ENCODE data around the gene EFHD2.
"Not testable (repeated sequence)": the region's sequence is repeated elsewhere in the genome, so short reads cannot be mapped to it uniquely, and the experiment has no call there.

EFHD2 gene

GRCh38 chr1:15409388-15410222, at the start of gene EFHD2:
TSS of gene EFHD2 (plus strand) at chr1:15409888. CDS start at chr1:15409972, 84 bp downstream.
- DNase-seq, result peak; percentile 75 to 77
- TF ChIP-seq GATA1 (IDR thresholded peaks at IDR 0.05; ENCODE audit: low read depth, low read length), result no peak
- TF ChIP-seq POLR2A (IDR thresholded peaks at IDR 0.05; ENCODE audit: low read length), result peak; percentile 72

- DNase-seq, result no peak
- TF ChIP-seq GATA1 (IDR thresholded peaks at IDR 0.05; ENCODE audit: low read depth, low read length) (no peak), POLR2A (IDR thresholded peaks at IDR 0.05; ENCODE audit: low read length) (no peak)
Measured at GRCh38 chr1:15360700-15361099, 49.0 kb upstream of the EFHD2 start.

DNA sequence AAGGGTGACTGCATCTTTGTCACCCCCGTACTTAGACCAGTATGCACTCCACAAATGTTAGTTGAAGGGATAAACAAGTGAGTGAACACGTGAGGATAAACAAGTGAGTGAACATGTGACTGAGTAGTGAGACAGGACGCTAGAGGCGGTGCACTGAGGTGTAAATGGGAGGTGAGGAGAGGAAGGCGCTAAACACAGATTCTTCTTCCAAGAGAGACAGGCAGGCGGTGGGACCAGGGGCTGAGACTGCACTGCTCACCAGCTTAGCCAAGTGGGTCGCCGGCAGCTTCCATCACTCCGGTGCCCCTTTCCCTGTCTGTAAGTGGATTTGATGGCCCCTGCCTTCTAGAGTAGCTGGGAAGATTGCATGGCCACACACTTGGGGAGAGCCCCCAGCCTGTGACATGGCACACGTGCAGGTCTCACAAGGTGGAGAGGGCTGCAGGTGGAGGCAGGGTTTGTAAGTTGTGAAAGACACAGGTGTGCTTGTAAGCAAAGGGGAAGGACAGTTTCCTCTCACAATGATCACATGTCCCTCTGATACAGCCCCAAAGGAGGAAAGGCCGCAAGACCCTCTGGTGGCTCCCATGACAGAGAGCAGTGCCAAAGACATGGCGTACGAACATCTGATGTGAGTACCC, 47.5 kb upstream of the EFHD2 start:
- no peak for DNase-seq
- TF ChIP-seq GATA1 (IDR thresholded peaks at IDR 0.05; ENCODE audit: low read depth, low read length) (no peak), POLR2A (IDR thresholded peaks at IDR 0.05; ENCODE audit: low read length) (no peak)

GRCh38 chr1:15362737-15363128, 47.0 kb upstream of the EFHD2 start:
- no peak for DNase-seq
- TF ChIP-seq POLR2A (IDR thresholded peaks at IDR 0.05; ENCODE audit: low read length) (no peak), GATA1 (IDR thresholded peaks at IDR 0.05; ENCODE audit: low read depth, low read length) (no peak)

DNA sequence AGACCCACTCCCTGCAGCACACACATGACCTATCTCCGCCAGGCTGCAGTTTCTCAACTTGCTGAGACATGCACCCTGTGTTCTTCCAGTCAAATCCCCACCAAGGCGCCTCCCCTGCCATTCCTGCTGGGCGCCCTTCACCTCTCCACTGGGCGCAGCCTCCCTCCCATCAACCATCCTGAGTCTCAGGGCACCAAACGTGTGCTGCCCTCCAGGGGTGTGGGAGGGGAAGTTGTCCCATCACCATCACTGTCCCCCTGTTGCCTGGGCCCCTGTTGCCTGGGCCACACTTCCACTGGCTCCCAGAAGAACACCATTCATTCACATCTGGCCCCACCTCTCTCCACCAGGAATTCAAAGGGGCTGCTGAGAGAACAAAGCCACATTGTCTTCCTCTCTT, 44.9 kb upstream of the EFHD2 start:
- no peak for DNase-seq
- TF ChIP-seq POLR2A (IDR thresholded peaks at IDR 0.05; ENCODE audit: low read length) (no peak), GATA1 (IDR thresholded peaks at IDR 0.05; ENCODE audit: low read depth, low read length) (no peak)

- TF ChIP-seq POLR2A (IDR thresholded peaks at IDR 0.05; ENCODE audit: low read length) (no peak), GATA1 (IDR thresholded peaks at IDR 0.05; ENCODE audit: low read depth, low read length) (no peak)
- no peak for DNase-seq
Measured at GRCh38 chr1:15368888-15369287, 40.8 kb upstream of the EFHD2 start.

GRCh38 chr1:15370268-15370667, 39.4 kb upstream of the EFHD2 start:
- no peak for DNase-seq
- no peak for TF ChIP-seq POLR2A (IDR thresholded peaks at IDR 0.05; ENCODE audit: low read length)
- TF ChIP-seq GATA1 (IDR thresholded peaks at IDR 0.05; ENCODE audit: low read depth, low read length), result no peak

GRCh38 chr1:15370781-15371520, 38.7 kb upstream of the EFHD2 start:
- no peak for TF ChIP-seq GATA1 (IDR thresholded peaks at IDR 0.05; ENCODE audit: low read depth, low read length)
- TF ChIP-seq POLR2A (IDR thresholded peaks at IDR 0.05; ENCODE audit: low read length), result no peak
- DNase-seq, result no peak

DNA sequence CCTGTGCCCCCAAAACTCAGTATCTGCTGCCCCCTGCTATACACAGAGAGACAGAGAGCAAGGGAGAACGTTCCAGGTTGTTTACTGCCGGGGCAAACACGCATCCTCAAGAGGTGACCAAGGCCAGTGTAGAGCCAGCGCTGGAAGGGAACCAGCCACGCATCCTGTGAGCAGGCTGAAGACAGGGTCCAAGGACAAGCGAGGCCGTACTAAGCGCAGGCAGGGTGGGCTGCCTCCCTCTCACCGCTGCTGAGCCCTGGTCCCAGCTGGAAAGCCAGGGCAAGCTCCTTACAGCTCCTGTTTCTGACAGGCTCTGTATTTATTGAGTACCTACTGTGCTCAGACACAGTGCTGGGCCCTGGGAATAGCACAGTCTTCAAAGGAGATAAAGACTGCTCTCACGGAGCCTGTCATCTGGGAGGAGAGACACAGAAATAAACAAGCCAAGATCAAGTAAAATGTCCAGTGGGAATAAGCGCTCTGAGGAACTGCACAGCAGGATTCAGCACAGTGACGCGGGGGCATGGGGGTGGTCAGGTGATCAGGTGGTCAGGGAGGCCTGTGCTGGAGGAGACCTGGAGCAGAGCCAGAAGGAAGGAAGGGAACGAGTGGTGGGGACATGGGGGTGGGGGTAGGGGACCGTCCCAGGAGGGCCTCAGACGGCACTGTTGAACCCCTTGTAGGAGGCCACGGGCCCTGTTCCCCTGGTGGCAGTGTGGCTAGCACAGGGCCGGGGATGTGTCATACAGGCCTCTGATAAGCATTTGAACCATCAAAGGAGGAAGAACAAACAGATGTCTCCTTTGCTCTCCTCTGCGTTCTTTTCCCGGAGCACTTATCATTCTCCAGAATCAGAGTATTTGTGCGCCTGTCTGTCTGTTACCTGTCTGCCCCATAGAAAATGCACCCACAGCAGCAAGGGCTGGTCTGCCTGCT, 37.8 kb upstream of the EFHD2 start:
- DNase-seq, result no peak
- TF ChIP-seq GATA1 (IDR thresholded peaks at IDR 0.05; ENCODE audit: low read depth, low read length) (no peak), POLR2A (IDR thresholded peaks at IDR 0.05; ENCODE audit: low read length) (no peak)

GRCh38 chr1:15378729-15379128, 31.0 kb upstream of the EFHD2 start:
- TF ChIP-seq GATA1 (IDR thresholded peaks at IDR 0.05; ENCODE audit: low read depth, low read length) (no peak), POLR2A (IDR thresholded peaks at IDR 0.05; ENCODE audit: low read length) (no peak)
- no peak for DNase-seq

GRCh38 chr1:15379151-15379550, 30.5 kb upstream of the EFHD2 start:
- not testable (repeated sequence) for DNase-seq

- TF ChIP-seq GATA1 (IDR thresholded peaks at IDR 0.05; ENCODE audit: low read depth, low read length), result no peak
- no peak for TF ChIP-seq POLR2A (IDR thresholded peaks at IDR 0.05; ENCODE audit: low read length)
- no peak for DNase-seq
Measured at GRCh38 chr1:15380601-15381508, 28.8 kb upstream of the EFHD2 start.

Data from erythroblast (primary cell).